Activated T-helper 9 cell treated with anti-CD3 and anti-CD28 coated beads, Interleukin-2, amount 50 U/mL, for 16 hours (primary cell): ENCODE measurements around the gene SPINT2.
A peak's percentile ranks its signal among the peaks of the same experiment; 100 is the strongest.
"Not testable (repeated sequence)": the region's sequence is repeated elsewhere in the genome, so short reads cannot be mapped to it uniquely, and the experiment has no call there.

Experiments
- DNase-seq: peaks from one replicate; pipeline ENCODE4 v3.0.0-alpha.2; 2020; ENCODE audit warnings: low read depth

Gene SPINT2, protein sequence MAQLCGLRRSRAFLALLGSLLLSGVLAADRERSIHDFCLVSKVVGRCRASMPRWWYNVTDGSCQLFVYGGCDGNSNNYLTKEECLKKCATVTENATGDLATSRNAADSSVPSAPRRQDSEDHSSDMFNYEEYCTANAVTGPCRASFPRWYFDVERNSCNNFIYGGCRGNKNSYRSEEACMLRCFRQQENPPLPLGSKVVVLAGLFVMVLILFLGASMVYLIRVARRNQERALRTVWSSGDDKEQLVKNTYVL

GRCh38 chr19:38264486-38265212 is at the start of gene SPINT2:
Gene SPINT2, plus strand, starts transcription at chr19:38264573. Its CDS starts 320 bp downstream, at chr19:38264893.
- no peak for DNase-seq

DNA sequence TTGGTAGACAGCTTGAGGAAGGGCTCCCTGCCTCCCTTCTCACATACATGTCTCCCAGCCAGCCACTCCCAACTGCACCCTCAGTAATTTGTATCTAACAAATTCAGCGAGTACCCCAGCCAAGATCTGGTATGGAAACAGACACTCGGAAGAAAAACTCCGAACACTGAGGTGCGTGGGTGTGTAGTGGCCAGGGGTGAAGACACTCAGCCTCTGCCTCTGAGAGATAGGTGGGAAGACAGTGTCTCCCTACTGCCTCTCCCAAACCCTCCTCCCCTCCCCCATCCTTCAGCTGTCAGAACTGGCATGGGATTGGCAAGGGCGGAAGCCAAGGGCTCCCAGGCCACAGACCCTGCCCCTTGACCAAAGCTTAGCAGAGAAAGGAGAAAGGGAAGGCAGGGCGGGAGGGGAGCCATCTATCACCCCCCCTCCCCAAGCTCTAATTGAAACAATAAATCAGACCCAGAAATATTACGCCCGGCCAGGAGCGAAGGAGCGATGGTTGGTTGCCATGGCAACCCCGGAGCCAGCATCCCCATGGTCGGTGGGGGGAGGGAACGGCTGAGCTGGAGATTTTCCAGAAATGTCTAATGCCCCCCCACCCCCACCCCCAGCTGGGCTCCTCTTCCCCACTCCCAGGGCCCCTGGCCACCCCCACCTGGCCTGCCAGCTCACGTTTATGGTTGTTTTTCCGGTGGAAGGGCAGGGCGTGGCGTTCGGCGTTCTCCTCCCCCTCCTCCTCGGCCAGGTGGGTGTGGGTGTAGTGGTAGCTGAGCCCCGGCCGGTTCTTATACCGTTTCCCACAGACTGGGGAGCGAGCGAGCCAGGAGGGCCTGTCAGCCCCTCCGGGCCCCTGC is 47.4 kb upstream of the SPINT2 start:
- DNase-seq = no peak

DNA sequence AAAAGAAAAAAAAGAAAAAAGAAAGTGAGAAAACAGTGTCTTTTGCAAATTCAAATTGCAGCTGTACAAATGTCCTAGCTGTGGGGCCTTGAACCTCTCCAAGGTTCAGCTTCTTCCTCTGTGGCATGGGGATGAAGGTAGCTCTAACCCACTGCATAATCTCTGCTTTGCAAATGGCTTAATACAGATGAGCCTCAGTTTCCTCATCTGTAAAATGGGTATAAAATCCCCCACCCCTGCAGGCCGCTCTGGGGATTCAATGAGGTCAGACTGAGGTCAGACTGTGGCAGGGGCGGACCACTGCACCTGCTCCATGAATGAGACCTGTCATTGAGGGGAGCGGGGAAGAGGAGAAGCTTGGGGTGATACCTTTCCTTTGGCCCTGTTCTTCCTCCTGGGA is 46.2 kb upstream of the SPINT2 start:
- no peak for DNase-seq

- no peak for DNase-seq
These were observed 45.2 kb upstream of the SPINT2 start for GRCh38 chr19:38219221-38219620.

DNA sequence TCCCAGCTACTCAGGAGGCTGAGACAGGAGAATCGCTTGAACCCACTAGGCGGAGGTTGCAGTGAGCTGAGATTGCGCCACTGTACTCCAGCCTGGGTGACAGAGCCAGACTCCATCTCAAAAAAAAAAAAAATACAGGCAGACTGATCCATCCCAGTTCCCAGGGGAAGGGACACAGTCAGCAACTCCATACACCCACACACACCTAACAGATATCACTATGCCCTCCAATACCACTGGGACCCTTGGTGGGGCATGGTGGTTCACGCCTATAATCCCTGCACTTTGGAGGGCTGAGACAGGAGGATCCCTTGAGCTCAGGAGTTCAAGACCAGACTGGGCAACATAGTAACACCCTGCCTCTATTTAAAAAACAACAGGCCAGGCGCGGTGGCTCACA is 43.0 kb upstream of the SPINT2 start:
- no peak for DNase-seq

- no peak for DNase-seq
These were observed 42.2 kb upstream of the SPINT2 start for GRCh38 chr19:38221919-38222830.

DNA sequence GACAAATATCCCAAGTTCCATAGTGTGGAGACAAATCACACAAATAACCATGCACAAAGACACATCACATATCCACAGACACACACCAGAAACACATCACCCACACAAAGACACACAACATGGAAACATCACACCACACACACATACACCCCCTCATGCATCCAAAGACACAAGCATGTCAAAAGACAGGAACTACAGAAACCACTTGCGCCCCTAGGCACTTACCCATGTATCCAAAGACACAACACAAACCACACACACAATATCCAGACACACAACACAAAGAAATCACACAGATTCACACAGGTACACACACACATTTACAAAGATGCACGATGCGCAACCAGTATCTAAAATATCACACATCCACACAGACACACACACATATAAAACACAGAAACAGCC is 41.3 kb upstream of the SPINT2 start:
- no peak for DNase-seq

DNA sequence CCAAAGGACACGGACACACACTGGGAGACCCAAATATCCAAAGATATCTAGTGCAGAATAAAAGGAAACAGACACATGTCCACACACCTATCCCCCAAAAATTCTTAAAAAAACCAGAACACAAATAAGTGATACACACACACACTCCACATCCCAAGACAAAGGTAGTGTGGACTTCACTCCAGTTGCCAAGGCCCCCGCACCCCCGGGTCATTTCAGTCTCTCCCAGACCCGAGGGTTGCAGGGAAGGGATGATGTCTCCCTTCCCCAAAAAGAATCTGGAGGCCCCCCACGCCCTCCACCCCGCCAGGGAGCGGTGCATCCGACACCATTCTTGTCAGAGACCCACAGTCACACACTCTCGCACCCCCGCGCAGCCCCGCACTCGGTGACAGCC is 40.8 kb upstream of the SPINT2 start:
- no peak for DNase-seq

- peak; percentile 21 for DNase-seq
These were observed 40.1 kb upstream of the SPINT2 start, which contains the start of gene DPF1 for GRCh38 chr19:38224014-38224862. Gene DPF1, minus strand, starts transcription at chr19:38224222. Its CDS starts 80 bp downstream, at chr19:38224142.

- DNase-seq = not testable (repeated sequence)
These were observed 39.5 kb upstream of the SPINT2 start for GRCh38 chr19:38224863-38225218.

- no peak for DNase-seq
These were observed 36.9 kb upstream of the SPINT2 start for GRCh38 chr19:38227287-38228004.

DNA sequence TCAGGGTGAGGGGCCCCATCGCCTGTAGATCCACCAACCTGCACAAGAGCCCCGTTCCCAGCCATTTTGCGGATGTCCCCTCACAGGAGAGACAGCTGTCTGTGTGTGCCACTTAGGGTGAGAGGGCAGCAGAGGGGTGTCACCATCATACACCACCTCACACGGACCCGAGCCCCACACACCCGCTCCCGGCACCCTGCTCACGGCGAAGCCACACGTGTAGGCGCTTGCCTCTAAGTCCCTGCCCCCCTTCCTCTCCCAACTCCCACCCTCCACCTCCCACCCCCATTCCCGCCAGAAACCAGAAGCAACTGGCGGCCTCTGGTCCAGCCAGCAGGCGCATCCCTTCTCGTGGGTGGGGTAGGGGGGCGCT is 36.4 kb upstream of the SPINT2 start:
- DNase-seq = no peak

- DNase-seq = no peak
These were observed 35.6 kb upstream of the SPINT2 start for GRCh38 chr19:38228491-38229439.

DNA sequence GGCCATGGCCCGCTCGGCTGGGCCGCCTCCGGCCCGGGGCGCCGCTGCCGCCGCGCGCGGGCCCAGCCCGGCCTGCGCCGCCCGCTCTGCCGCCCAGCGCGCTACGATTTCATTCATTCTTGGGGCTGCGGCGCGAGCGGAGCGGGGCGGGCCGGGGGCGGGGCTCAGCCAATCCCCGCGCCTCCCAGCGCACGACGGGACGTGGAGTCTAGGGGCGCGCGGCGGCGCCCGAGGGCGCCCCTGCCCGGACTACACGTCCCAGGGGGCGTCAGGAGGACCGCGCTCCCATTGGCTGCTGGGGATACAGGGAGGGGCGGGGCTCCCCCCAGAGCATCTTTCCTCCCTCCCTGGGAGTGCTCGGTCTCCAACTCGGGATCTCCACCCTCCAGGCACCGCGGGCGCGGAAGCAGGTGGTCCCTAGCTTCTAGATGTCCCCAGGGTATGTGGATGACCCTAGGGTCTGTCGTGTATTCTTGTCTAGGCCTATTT is 34.7 kb upstream of the SPINT2 start:
- peak; percentile 52 for DNase-seq

DNA sequence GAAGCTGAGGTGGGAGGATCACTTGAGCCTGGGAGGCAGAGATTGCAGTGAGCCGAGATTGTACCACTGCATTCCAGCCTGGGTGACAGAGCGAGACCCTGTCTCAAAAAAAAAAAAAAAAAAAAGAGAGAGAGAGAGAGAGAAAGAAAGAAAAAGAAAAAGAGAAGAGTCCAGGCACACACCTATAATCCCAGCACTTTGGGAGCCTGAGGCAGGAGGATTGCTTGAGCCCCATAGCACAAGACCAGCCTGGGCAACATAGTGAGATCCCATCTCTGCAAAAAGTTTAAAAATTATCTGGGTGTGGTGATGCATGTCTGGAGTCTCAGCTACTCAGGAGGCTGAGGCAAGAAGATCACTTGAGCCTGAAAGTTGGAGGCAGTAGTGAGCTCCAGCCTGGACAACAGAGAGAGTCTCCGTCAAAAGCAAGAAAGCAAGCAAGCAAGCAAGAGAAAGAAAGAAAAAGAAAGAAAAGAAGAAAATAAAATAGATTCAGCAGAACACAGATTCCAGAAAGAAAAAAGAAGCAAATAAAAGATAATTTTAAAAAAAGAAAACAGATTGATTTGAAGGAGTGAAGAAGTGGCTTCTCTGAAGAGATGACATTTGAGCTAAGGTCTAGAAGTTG is 33.8 kb upstream of the SPINT2 start:
- not testable (repeated sequence) for DNase-seq

GRCh38 chr19:38231918-38232317 is 32.5 kb upstream of the SPINT2 start:
- no peak for DNase-seq

DNA sequence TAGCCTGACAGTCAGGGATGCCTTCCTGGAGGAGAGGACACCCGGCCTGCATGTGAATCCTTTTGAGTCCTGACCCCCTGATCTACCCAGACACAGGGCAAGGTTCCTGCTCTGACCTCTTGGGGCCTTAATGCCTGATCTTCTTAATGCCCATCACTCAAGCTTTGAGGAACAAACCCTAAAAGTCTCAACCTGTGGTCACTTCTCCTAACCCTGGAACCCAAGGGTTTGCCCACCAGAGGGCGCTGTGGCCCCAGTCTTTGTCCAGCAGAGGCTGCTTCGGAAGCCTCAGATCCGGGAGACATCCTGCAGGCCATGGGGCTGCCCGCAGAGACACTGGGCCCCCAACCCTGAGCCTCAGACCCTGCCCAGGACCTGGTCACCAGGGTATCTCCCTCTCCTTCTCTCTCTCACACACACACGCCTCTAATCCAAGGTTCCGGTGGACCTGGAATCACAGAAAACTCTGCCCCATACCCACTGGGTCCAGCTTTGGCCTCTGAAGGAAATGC is 30.6 kb upstream of the SPINT2 start:
- peak; percentile 62 for DNase-seq

DNA sequence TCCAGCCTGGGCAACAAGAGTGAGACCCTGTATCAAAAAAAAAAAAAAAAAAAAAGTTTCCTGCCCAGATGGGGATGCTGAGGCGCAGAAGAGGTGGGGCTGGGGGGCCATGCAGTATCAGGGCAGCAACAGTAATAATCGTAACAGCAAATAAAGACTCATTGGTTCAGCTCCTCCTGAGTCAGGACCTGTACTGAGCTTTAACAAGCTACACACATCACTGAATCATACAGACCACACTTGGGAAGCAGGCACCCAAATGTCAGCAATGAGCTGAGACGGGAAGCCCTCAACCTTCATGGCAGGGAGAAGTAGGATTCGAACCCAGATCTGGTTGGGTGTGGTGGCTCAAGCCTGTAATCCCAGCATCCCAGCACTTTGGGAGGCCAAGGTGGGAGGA is 29.8 kb upstream of the SPINT2 start:
- no peak for DNase-seq
